Astrocyte (in vitro differentiated cells and primary cell): ENCODE data around the gene FOXB1.
A peak's percentile ranks its signal among the peaks of the same experiment; 100 is the strongest.

Source experiments
- EZH2 ChIP-seq: IDR thresholded peaks from 2 replicates; pipeline ENCODE4 v1.6.1; 2012; ENCODE audit warnings: mild to moderate bottlenecking, low read length, inconsistent platforms; ENCODE audit not compliant: insufficient read depth
- TF ChIP-seq, protein P1 (sequence below): IDR thresholded peaks from 2 replicates; pipeline ENCODE4 v1.5.1; 2011; ENCODE audit warnings: low read depth, mild to moderate bottlenecking, inconsistent platforms, low read length, moderate library complexity; ENCODE audit not compliant: insufficient read depth

- TF ChIP-seq, protein P1, sequence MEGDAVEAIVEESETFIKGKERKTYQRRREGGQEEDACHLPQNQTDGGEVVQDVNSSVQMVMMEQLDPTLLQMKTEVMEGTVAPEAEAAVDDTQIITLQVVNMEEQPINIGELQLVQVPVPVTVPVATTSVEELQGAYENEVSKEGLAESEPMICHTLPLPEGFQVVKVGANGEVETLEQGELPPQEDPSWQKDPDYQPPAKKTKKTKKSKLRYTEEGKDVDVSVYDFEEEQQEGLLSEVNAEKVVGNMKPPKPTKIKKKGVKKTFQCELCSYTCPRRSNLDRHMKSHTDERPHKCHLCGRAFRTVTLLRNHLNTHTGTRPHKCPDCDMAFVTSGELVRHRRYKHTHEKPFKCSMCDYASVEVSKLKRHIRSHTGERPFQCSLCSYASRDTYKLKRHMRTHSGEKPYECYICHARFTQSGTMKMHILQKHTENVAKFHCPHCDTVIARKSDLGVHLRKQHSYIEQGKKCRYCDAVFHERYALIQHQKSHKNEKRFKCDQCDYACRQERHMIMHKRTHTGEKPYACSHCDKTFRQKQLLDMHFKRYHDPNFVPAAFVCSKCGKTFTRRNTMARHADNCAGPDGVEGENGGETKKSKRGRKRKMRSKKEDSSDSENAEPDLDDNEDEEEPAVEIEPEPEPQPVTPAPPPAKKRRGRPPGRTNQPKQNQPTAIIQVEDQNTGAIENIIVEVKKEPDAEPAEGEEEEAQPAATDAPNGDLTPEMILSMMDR, result no peak
- peak; percentile 74 for TF ChIP-seq EZH2
Observed at GRCh38 chr15:60002528-60003218, 1.4 kb upstream of the FOXB1 start.
